DOHH2 (cell line): ENCODE measurements around the gene CLDN7.

ENCODE experiments used
- EZH2phosphoT487 ChIP-seq: fragments of 200-600 bp; sonication (generic); IDR thresholded peaks from 2 replicates; pipeline ENCODE4 v1.6.1; 2017; ENCODE audit warnings: borderline replicate concordance, mild to moderate bottlenecking, antibody characterized with exemption, low read length, moderate library complexity, mixed read lengths
- TF ChIP-seq, protein P1 (sequence below): fragments of 200-600 bp; sonication (generic); IDR thresholded peaks from one replicate; pipeline ENCODE4 v1.5.1; 2014; ENCODE audit warnings: antibody characterized with exemption, mild to moderate bottlenecking, low read depth, low read length; ENCODE audit not compliant: poor library complexity, severe bottlenecking

DNA sequence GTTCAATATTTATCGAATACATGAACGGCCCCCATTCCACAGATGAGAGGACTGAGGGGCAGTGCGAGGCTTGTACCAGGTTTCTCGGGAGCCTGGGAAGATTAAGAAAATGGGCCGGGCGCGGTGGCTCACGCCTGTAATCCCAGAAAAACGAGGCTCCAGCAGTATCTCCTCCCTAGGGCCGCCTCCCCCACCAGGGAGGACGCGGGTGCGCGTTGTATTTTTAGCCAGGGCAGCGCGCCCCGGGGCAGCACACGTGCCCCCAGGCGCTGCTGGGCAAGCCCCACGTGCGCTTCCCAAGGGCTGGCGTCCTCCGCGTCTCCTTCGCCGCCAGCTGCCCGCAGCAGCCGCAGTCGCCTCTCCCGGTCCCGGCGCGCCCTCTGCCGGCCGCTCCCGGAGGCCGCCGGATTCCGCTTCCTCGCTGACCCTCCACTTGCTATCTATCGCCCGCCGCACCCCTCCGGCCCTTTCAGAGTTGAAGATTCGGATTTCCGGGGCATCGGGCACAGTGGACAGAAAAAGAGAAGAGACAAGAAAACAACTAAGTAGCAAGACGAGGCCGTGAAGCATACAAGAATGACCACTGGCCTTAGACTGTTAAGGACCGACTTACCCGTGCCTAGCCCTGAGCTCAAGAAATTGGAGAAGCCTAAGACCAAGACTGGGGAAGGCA is 34.0 kb upstream of the CLDN7 start:
- TF ChIP-seq, protein P1, sequence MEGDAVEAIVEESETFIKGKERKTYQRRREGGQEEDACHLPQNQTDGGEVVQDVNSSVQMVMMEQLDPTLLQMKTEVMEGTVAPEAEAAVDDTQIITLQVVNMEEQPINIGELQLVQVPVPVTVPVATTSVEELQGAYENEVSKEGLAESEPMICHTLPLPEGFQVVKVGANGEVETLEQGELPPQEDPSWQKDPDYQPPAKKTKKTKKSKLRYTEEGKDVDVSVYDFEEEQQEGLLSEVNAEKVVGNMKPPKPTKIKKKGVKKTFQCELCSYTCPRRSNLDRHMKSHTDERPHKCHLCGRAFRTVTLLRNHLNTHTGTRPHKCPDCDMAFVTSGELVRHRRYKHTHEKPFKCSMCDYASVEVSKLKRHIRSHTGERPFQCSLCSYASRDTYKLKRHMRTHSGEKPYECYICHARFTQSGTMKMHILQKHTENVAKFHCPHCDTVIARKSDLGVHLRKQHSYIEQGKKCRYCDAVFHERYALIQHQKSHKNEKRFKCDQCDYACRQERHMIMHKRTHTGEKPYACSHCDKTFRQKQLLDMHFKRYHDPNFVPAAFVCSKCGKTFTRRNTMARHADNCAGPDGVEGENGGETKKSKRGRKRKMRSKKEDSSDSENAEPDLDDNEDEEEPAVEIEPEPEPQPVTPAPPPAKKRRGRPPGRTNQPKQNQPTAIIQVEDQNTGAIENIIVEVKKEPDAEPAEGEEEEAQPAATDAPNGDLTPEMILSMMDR = peak; percentile 93
- no peak for TF ChIP-seq EZH2phosphoT487
